LHCN-M2 (cell line): ENCODE data around the gene CDK18. TPM values are rescaled to one million over a fixed set of nuclear protein-coding genes. Genes with fewer than 3 reads are reported as not detected.

Experiments
- total RNA-seq: library from RNA; depleted of rRNA; stranded (reverse); fragments of >200 nt; gene quantifications from 2 replicates; pipeline ENCODE4 v1.2.3, GENCODE V29; 2014; rRNA removed

Gene CDK18
- total RNA-seq, 1 experiment from 2014 or later = 0.34 TPM

Other genes with a start within 250 kb of the CDK18 start
- gene NUAK2, start 182.9 kb upstream of the CDK18 start, total RNA-seq = 0.46 and 0.64 TPM in 2 replicates
- gene KLHDC8A, start 147.7 kb upstream of the CDK18 start, total RNA-seq = not detected in 2 replicates
- not detected in 2 replicates for gene LEMD1, start 82.6 kb upstream of the CDK18 start, total RNA-seq
- gene BLACAT1, start 48.6 kb upstream of the CDK18 start, total RNA-seq = not detected in 2 replicates
- 10.5 and 13.3 TPM in 2 replicates for gene ELK4, start 127.3 kb downstream of the CDK18 start, total RNA-seq
- 4.1 and 5.6 TPM in 2 replicates for gene SLC45A3, start 175.8 kb downstream of the CDK18 start, total RNA-seq
- 154 and 175 TPM in 2 replicates for gene NUCKS1, start 245.5 kb downstream of the CDK18 start, total RNA-seq